GM23338 (cell line): Measurements from ENCODE around the gene TXNRD1. TPM values are rescaled to one million over a fixed set of nuclear protein-coding genes. Genes with fewer than 3 reads are reported as not detected.

Experiments used
- ATAC-seq: fragments of 200-7000 bp; cut with Tn5 transposase; 3 replicates; pipeline ENCODE4 v1.9.1; 2020
- DNase-seq: peaks from one replicate; pipeline ENCODE4 v3.0.0-alpha.2; 2015; ENCODE audit warnings: low spot score
- H2AFZ ChIP-seq: fragments of 200-600 bp; sonication (generic); 2 replicates; pipeline ENCODE4 v1.8.0; 2016; ENCODE audit warnings: antibody characterized with exemption, mild to moderate bottlenecking, moderate library complexity
- H3F3A ChIP-seq: fragments of 200-600 bp; sonication (generic); replicated peaks from 2 replicates; pipeline ENCODE4 v1.8.0; 2017; ENCODE audit warnings: antibody characterized with exemption, mixed run types, low read depth
- H3K27ac ChIP-seq: fragments of 200-600 bp; sonication (generic); 2 replicates; pipeline ENCODE4 v1.6.1; 2016; ENCODE audit warnings: low read depth
- H3K27me3 ChIP-seq: fragments of 200-600 bp; sonication (generic); 2 replicates; pipeline ENCODE4 v1.8.0; 2016; ENCODE audit warnings: mild to moderate bottlenecking, mixed run types, moderate library complexity; ENCODE audit not compliant: insufficient read depth
- H3K36me3 ChIP-seq: fragments of 200-600 bp; sonication (generic); 2 replicates; pipeline ENCODE4 v1.8.0; 2016; ENCODE audit warnings: mild to moderate bottlenecking; ENCODE audit not compliant: insufficient read depth
- H3K4me1 ChIP-seq: fragments of 200-600 bp; sonication (generic); 2 replicates; pipeline ENCODE4 v1.8.0; 2016; ENCODE audit warnings: mild to moderate bottlenecking, moderate library complexity; ENCODE audit not compliant: insufficient read depth
- H3K4me2 ChIP-seq: fragments of 200-600 bp; sonication (generic); 2 replicates; pipeline ENCODE4 v1.7.1; 2017; ENCODE audit warnings: mixed run types
- H3K4me3 ChIP-seq: fragments of 200-600 bp; sonication (generic); 2 replicates; pipeline ENCODE4 v1.6.1; 2016; ENCODE audit warnings: mixed run types
- H3K79me2 ChIP-seq: fragments of 200-600 bp; sonication (generic); replicated peaks from 2 replicates; pipeline ENCODE4 v1.8.0; 2017; ENCODE audit warnings: mild to moderate bottlenecking; ENCODE audit not compliant: insufficient read depth
- H3K9me2 ChIP-seq: fragments of 200-600 bp; sonication (generic); 2 replicates; pipeline ENCODE4 v1.8.0; 2017; ENCODE audit not compliant: insufficient read depth
- H4K20me1 ChIP-seq: fragments of 200-600 bp; sonication (generic); replicated peaks from 2 replicates; pipeline ENCODE4 v1.8.0; 2017; ENCODE audit warnings: mild to moderate bottlenecking; ENCODE audit not compliant: insufficient read depth
- H3K27ac Mint-ChIP-seq: 2 replicates; pipeline ENCODE4 v1.8.0; 2020; ENCODE audit warnings: inconsistent platforms, mild to moderate bottlenecking, moderate library complexity, mixed read lengths
- H3K27me3 Mint-ChIP-seq: 3 replicates; pipeline ENCODE4 v1.8.0; 2022; ENCODE audit warnings: low read depth, mild to moderate bottlenecking, moderate library complexity, mixed read lengths, inconsistent platforms; ENCODE audit not compliant: insufficient read depth, poor library complexity
- H3K36me3 Mint-ChIP-seq: 3 replicates; pipeline ENCODE4 v1.8.0; 2021; ENCODE audit warnings: low read depth, mild to moderate bottlenecking, inconsistent platforms, moderate library complexity, mixed read lengths
- H3K4me1 Mint-ChIP-seq: 3 replicates; pipeline ENCODE4 v1.8.0; 2020; ENCODE audit warnings: mild to moderate bottlenecking, inconsistent platforms, mixed read lengths
- H3K4me3 Mint-ChIP-seq: 3 replicates; pipeline ENCODE4 v1.8.0; 2021; ENCODE audit warnings: moderate library complexity, mild to moderate bottlenecking, inconsistent platforms, mixed read lengths
- H3K9me3 Mint-ChIP-seq: 3 replicates; pipeline ENCODE4 v1.8.0; 2020; ENCODE audit warnings: moderate library complexity, mild to moderate bottlenecking, inconsistent platforms, mixed read lengths
- CREB1 ChIP-seq: fragments of 250-450 bp; sonication (Bioruptor Pico); IDR thresholded peaks from 2 replicates; pipeline ENCODE4 v1.5.0; 2020; ENCODE audit warnings: low read depth, mild to moderate bottlenecking, moderate library complexity
- CTCF ChIP-seq, 2 experiments: fragments of 200-600 bp in 1 of 2; sonication (generic) in 1 of 2; conservative IDR thresholded peaks; 2 replicates each; pipeline versions ENCODE4 v1.5.1 to v1.6.1; 2016 to 2017; ENCODE audit warnings: antibody characterized with exemption in 2 of 2, low read depth in 2 of 2, mild to moderate bottlenecking in 2 of 2, moderate library complexity in 1 of 2
- ETS1 ChIP-seq: IDR thresholded peaks from 2 replicates; pipeline ENCODE4 v1.6.1; 2016; ENCODE audit warnings: antibody characterized with exemption
- EZH2phosphoT487 ChIP-seq: fragments of 200-600 bp; sonication (generic); IDR thresholded peaks from one replicate; pipeline ENCODE4 v1.8.1; 2018; ENCODE audit warnings: antibody characterized with exemption; ENCODE audit not compliant: unreplicated experiment
- JUNB ChIP-seq: IDR thresholded peaks from one replicate; pipeline ENCODE4 v1.6.1; 2016; ENCODE audit warnings: antibody characterized with exemption; ENCODE audit not compliant: unreplicated experiment
- NANOG ChIP-seq: IDR thresholded peaks from 2 replicates; pipeline ENCODE4 v1.6.1; 2016; ENCODE audit warnings: antibody characterized with exemption, borderline replicate concordance
- POLR2AphosphoS5 ChIP-seq: IDR thresholded peaks from 2 replicates; pipeline ENCODE4 v1.6.1; 2016; ENCODE audit warnings: antibody characterized with exemption, low read depth
- REST ChIP-seq: IDR thresholded peaks from one replicate; pipeline ENCODE4 v1.6.1; 2018; ENCODE audit warnings: antibody characterized with exemption; ENCODE audit not compliant: unreplicated experiment
- STAT1 ChIP-seq: IDR thresholded peaks from one replicate; pipeline ENCODE4 v1.6.1; 2016; ENCODE audit warnings: antibody characterized with exemption; ENCODE audit not compliant: unreplicated experiment
- ZNF331 ChIP-seq: fragments of 250-450 bp; sonication (Bioruptor Pico); IDR thresholded peaks from 2 replicates; pipeline ENCODE4 v1.5.0; 2020; ENCODE audit warnings: low read depth, mild to moderate bottlenecking, moderate library complexity
- ZNF462 ChIP-seq: fragments of 250-450 bp; sonication (Bioruptor Pico); IDR thresholded peaks from 2 replicates; pipeline ENCODE4 v1.5.0; 2020; ENCODE audit warnings: mild to moderate bottlenecking, moderate library complexity
- polyA plus RNA-seq: library from polyadenylated mRNA; unstranded; fragments of >200 nt; fragmentation: Nextera tagmentation; extraction: Ambion mirVana; gene quantifications from 2 replicates; pipeline ENCODE4 v1.2.1, GENCODE V29; 2016
- total RNA-seq: library from RNA; depleted of rRNA; stranded (reverse); fragments of >200 nt; shearing (Covaris generic); gene quantifications from 2 replicates; pipeline ENCODE4 v1.2.3, GENCODE V29; 2014

TXNRD1 gene
- total and polyA plus RNA-seq, 2 experiments from 2014 or later = 115 to 127 TPM

- Histone ChIP-seq H3F3A (no peaks in the 10 kb centered on the region), H3K4me3 (no peak overlapping the region), H3K4me1 (peaks cover 11% of the 10 kb centered on the region), H3K27me3 (no peaks in the 10 kb centered on the region), H3K4me2 (0 out of 2 replicates have a peak overlapping the region, but pooled peaks have one; percentile 53), H4K20me1 (no peaks in the 10 kb centered on the region), H3K27ac (no peak overlapping the region), H3K9me2 (no peaks in the 10 kb centered on the region), H3K36me3 (no peaks in the 10 kb centered on the region), H3K79me2 (no peaks in the 10 kb centered on the region), H2AFZ (no peak overlapping the region)
- Mint-ChIP-seq H3K36me3 (no peaks in the 10 kb centered on the region), H3K27me3 (peaks cover 7% of the 10 kb centered on the region), H3K27ac (no peak overlapping the region), H3K4me3 (0 out of 3 replicates have a peak overlapping the region, but pooled peaks have one; percentile 16), H3K4me1 (peaks cover 13% of the 10 kb centered on the region), H3K9me3 (no peaks in the 10 kb centered on the region)
- DNase-seq (peak; percentile 71), ATAC-seq (peak; percentile 99)
- TF ChIP-seq ZNF331 (CRISPR knock-in tag) (no peak), REST (no peak), CREB1 (no peak), ETS1 (no peak), NANOG (no peak), STAT1 (no peak), JUNB (no peak), CTCF (conservative IDR thresholded peaks at IDR 0.05; ENCODE audit: low read depth in 2 of 2) (no peak), POLR2AphosphoS5 (no peak), ZNF462 (no peak), EZH2phosphoT487 (no peak)
Observed at GRCh38 chr12:104248444-104248843, 32.9 kb downstream of the TXNRD1 start.
